ENCODE data around the gene LRRC56.

LRRC56 gene

GRCh38 chr11:574632-575312 lies 37.4 kb downstream of the LRRC56 start:
- in situ Hi-C loops (cut with MboI; ENCODE audit: low pct_unique_long_range_greater_than_20kb, low sequenced_read_pairs, unreplicated experiment), result no loop called here
- no peak for DNase-seq (ENCODE audit: low spot score)

GRCh38 chr11:575313-575995 lies 38.1 kb downstream of the LRRC56 start:
- in situ Hi-C loops (cut with MboI; ENCODE audit: low pct_unique_long_range_greater_than_20kb, low sequenced_read_pairs, unreplicated experiment), result no loop called here
- no peak for TF ChIP-seq CTCF (IDR thresholded peaks at IDR 0.05; ENCODE audit: extremely low read depth, insufficient read depth, missing control alignments)
- DNase-seq (ENCODE audit: low spot score), result no peak

More at GRCh38 chr11:574632-575312, 37.4 kb downstream of the LRRC56 start:
- no peak for TF ChIP-seq CTCF (IDR thresholded peaks at IDR 0.05; ENCODE audit: extremely low read depth, insufficient read depth, missing control alignments)

- peak; percentile 100 for DNase-seq (ENCODE audit: low spot score)
- in situ Hi-C loops (cut with MboI; ENCODE audit: low pct_unique_long_range_greater_than_20kb, low sequenced_read_pairs, unreplicated experiment), result no loop called here
- no peak for TF ChIP-seq CTCF (IDR thresholded peaks at IDR 0.05; ENCODE audit: extremely low read depth, insufficient read depth, missing control alignments)
Measured at GRCh38 chr11:575996-576768, 38.9 kb downstream of the LRRC56 start, which contains the start of gene PHRF1. TSS of gene PHRF1 (plus strand) at chr11:576470. CDS start at chr11:581513, 5,043 bp downstream.

- in situ Hi-C loops (cut with MboI; ENCODE audit: low pct_unique_long_range_greater_than_20kb, low sequenced_read_pairs, unreplicated experiment), result no loop called here
- DNase-seq (ENCODE audit: low spot score), result no peak
- no peak for TF ChIP-seq CTCF (IDR thresholded peaks at IDR 0.05; ENCODE audit: extremely low read depth, insufficient read depth, missing control alignments)
Measured at GRCh38 chr11:576811-577610, 39.7 kb downstream of the LRRC56 start.

- TF ChIP-seq CTCF (IDR thresholded peaks at IDR 0.05; ENCODE audit: extremely low read depth, insufficient read depth, missing control alignments), result no peak
- DNase-seq (ENCODE audit: low spot score), result no peak
- in situ Hi-C loops (cut with MboI; ENCODE audit: low pct_unique_long_range_greater_than_20kb, low sequenced_read_pairs, unreplicated experiment), result no loop called here
Measured at GRCh38 chr11:577611-577894, 40.2 kb downstream of the LRRC56 start.
